HG03095 (cell line): ENCODE measurements around the gene SMG7.
A peak's percentile ranks its signal among the peaks of the same experiment; 100 is the strongest.
"Not testable (repeated sequence)": the region's sequence is repeated elsewhere in the genome, so short reads cannot be mapped to it uniquely, and the experiment has no call there.

Source experiments
- ATAC-seq: cut with Tn5 transposase; IDR thresholded peaks from one replicate; pipeline ENCODE4 v1.9.1; 2021; ENCODE audit warnings: moderate library complexity; ENCODE audit not compliant: unreplicated experiment

The SMG7 gene, protein sequence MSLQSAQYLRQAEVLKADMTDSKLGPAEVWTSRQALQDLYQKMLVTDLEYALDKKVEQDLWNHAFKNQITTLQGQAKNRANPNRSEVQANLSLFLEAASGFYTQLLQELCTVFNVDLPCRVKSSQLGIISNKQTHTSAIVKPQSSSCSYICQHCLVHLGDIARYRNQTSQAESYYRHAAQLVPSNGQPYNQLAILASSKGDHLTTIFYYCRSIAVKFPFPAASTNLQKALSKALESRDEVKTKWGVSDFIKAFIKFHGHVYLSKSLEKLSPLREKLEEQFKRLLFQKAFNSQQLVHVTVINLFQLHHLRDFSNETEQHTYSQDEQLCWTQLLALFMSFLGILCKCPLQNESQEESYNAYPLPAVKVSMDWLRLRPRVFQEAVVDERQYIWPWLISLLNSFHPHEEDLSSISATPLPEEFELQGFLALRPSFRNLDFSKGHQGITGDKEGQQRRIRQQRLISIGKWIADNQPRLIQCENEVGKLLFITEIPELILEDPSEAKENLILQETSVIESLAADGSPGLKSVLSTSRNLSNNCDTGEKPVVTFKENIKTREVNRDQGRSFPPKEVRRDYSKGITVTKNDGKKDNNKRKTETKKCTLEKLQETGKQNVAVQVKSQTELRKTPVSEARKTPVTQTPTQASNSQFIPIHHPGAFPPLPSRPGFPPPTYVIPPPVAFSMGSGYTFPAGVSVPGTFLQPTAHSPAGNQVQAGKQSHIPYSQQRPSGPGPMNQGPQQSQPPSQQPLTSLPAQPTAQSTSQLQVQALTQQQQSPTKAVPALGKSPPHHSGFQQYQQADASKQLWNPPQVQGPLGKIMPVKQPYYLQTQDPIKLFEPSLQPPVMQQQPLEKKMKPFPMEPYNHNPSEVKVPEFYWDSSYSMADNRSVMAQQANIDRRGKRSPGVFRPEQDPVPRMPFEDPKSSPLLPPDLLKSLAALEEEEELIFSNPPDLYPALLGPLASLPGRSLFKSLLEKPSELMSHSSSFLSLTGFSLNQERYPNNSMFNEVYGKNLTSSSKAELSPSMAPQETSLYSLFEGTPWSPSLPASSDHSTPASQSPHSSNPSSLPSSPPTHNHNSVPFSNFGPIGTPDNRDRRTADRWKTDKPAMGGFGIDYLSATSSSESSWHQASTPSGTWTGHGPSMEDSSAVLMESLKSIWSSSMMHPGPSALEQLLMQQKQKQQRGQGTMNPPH

DNA sequence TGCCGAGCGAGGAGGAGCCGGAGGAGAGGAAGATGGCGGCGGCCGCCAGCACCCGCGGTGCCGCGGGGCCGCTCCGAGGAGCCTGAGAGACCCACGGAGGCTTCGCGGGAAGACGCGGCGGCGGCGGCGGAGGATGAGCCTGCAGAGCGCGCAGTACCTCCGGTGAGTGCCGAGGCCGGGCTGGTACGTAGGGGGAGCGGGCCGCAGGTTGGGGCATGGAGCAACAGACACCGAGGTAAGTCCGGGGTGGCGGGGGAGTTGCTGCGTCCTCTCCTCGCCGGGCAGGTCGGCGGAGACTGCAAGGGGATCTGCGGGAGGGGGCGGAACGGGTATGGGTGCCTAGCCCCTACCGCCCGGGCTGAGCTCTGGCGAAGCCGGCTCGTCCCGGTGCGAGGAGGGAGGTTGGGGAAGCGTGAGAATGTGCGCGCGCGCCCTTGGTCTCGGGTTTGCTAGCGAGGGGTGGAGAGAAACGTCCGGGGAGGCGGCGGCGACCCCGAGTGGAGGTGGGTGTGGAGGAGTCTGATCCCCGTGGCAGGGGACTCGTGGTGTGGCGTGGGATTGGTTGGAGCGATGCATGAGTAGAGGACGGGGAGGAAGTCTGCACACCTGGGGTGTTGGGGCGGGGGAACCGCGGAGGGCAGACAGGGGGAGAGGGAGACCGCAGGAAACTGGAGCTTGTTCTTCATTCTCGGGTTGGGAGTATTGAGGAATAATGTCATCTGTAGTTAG, at the start of gene SMG7:
SMG7 (plus strand) TSS at position 12 of the 729 bp plus-strand sequence; CDS start at position 134, 122 bp downstream.
- peak; percentile 14 for ATAC-seq

DNA sequence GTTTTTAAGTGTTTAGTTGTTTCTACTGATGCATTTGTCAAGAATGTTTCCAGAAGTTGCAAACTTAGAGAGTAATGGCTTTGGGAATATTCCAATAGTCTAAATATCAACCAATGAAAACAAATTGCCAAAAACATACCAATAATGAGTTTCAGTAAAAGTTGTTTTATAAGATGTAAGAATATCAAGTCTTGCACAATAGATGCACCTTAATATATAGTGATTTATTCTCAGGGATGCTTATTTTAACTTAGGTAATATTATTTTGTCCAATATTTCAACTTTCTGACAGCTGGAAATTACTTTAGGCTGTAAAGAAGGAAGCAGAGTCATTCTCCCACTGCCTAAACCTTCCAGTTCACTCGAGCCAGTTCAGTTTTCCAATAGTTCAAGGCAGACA, 48.8 kb upstream of the SMG7 start:
- ATAC-seq = no peak

DNA sequence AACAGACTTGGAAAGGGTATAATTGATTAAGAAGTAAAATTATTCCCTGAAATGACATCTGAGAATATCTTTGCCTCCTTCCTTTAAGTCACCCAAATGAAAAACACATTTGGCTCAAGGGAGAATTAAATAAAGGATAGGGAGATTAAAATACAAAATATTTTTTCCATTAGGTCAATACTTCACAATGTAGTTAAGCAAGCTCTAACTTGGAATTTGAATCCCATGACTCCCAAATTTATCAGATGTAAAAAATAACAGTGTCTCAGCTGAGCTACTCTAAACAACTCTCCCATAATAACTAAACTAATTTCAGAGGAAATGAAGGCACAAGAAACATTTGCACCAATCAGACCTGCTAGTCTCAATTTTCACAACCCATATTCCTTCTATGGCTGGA, 47.6 kb upstream of the SMG7 start:
- no peak for ATAC-seq

DNA sequence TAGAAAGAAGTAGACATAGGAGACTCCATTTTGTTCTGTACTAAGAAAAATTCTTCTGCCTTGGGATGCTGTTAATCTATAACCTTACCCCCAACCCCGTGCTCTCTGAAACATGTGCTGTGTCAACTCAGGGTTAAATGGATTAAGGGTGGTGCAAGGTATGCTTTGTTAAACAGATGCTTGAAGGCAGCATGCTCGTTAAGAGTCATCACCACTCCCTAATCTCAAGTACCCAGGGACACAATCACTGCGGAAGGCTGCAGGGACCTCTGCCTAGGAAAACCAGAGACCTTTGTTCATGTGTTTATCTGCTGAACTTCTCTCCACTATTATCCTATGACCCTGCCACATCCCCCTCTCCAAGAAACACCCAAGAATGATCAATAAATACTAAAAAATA, 44.7 kb upstream of the SMG7 start:
- ATAC-seq = not testable (repeated sequence)

DNA sequence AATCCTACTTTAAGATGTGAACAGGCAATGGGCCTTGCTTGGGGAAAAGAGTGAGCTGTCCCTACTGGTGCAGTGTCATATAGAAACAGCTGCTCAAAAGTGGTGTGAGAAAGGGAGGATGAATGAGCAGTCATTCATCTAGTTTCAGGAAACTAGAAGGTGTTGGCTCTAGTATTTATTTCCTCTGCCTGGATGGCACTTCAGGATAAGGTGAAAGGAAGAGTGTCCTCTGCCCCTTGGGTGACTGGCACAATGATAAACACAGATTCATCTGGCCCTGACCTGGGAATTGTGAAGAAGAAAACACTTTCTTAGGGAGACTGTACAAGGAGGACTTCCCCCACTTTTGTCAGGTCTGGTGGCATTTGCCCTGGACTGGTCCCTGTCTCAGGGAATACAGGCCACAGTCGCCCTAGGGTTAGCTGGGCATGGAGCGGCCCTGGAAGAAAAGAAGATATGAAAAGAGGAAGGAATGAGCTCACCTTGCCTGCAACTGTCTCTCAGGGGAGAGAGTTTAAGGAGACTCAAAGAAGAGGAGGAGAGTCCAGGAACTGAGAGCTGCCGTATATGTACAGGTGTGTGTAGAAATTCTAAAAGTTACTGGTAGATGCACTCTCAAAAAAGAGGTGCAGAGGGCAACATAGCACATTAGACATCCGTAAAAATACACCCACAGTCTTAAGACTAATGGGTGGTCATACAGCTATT, 40.3 kb upstream of the SMG7 start:
- no peak for ATAC-seq

DNA sequence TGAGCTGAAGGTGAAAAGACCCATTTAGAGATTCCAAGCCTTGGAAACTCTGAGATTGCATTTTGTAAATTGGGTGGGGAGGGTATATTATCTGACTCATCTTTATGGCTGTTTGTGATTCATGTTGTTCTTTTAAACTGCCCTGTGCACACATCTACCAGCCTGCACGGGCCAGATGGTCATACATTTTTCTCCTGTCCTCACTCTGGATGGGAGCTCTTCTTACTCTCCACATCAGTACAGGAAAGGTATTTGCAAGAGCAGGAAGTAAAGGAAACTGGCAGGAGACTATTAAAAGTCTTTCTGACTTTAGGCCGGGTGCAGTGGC, 39.8 kb upstream of the SMG7 start:
- no peak for ATAC-seq

DNA sequence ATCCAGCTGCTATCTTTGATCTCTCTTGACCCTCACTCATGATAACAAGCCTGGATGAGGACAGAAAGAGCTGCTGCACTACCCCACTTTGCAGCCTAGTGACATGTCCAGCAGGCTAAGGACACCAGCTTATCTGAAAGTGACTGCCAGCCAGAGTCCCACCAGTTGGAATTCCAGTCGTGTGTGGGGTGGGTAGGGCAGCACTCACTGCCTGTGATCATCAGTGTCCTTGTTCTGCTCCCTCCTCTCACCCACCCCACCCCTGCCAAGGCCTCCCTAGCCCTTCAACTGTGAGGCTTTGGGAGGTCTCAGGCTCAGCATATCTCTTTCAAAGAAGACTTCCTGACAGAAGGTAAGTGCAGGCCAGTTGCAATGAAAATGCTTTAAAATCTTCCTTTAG, 38.6 kb upstream of the SMG7 start:
- no peak for ATAC-seq

DNA sequence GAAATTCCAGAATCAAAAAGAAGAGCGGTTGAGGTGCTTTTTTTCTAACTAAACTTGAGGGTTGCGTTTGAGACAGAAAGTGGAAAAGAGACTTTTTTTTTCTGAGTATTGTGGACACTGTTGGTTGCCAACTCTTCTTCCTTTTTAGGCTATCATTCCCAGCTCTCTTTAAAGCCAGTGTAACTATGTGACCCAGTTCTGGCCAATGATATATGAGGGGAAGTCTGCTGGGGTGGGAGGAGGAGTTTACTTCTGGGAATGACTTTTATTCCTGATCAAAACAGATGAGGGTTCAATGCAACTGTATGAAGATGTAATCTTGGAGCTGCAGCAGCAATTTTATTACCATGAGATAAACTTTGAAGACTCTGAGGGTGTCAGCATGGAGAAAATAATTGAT, 36.8 kb upstream of the SMG7 start:
- no peak for ATAC-seq

DNA sequence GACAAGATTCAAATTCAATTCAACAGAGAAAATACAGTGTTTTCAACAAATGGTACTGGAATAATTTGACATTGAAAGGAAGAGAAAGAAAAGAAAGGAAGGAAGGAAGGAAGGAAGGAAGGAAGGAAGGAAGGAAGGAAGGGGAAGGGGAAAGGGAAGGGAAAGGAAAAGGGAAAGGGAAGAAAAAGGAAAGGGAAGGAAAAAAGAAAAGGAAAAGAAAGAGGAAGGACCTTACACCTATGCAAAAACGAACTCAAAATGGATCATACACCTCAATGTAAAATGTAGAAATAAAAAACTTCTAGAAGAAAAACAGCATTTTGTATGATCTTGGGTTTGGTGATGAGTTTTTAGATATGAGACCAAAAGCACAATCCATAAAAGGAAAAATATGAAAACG, 34.2 kb upstream of the SMG7 start:
- no peak for ATAC-seq

DNA sequence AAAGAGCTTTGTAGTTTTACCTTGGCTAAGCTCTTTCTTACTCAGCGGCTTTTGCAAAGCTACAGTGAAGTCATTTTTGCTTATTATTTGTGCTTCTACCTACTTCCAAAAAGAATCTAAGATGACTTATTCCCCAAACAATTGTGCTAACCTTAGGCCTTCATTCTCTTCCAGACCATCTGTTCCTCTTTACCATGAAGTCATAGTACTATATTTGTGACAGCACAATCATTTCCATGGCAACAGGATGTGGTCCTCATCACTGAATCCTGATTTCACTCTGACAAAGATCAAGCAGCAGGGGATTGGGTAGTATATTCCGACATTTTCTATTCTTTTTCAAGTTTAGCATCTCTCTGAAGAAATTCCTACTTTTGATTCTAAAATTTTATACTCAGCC, 29.3 kb upstream of the SMG7 start:
- ATAC-seq = no peak

DNA sequence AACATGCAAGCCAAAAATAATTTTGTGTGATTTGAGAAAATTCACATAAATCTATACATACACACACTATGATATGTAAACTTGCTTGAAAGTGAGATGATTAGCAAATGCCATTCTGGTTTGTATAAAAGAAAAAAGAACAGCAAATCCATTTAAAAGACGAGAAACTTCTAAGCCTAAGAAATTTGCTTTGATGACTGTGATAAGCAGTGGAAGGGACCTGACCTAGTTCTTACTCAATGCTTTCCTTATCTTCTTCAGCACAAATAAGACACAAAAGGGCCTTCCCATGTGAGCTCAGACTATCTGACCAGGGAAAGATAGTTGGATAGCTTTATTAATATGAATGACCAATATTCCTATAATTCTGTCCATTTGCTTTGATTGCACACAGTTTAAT, 28.8 kb upstream of the SMG7 start:
- ATAC-seq = no peak

DNA sequence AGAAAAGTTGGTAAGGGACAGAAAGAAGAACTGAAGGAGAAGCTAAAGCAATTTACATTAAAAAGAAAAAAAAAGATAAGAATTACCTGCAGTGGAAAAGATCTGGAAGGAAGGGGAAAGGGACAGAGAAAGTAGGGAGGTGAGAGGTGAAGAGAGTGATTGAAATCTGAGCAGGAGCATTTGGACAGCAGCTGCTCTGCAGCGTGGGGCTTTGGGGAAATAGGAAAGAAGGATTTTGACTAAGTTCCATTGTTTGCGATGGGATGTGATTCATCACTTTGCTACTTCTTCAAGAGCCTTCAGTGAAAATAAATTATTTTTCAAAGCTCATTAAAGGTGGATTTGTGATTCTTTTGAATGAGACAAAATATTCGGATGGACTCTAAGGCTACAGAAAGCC, 28.1 kb upstream of the SMG7 start:
- no peak for ATAC-seq

DNA sequence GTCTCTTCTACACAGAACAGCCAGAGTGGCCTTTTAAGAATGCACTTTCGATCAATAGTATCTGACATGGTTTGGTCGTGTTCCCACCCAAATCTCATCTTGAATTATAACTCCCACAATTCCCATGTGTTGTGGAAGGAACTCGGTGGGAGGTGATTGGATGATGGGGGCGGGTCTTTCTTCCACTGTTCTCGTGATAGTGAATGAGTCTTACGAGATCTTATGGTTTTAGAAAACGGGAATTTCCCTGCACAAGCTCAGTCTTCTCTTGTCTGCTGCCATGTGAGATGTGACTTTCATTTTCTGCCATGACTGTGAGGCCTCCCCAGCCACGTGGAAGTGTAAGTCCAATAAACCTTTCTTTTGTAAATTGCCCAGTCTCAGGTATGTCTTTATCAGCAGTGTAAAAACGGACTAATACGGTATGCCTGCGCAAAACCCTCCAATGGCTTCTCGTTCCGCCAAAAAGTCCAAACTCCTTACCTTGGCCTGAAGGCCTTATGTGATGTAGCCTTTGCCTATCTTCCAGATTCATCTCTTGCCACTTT, 23.0 kb upstream of the SMG7 start:
- ATAC-seq = no peak

DNA sequence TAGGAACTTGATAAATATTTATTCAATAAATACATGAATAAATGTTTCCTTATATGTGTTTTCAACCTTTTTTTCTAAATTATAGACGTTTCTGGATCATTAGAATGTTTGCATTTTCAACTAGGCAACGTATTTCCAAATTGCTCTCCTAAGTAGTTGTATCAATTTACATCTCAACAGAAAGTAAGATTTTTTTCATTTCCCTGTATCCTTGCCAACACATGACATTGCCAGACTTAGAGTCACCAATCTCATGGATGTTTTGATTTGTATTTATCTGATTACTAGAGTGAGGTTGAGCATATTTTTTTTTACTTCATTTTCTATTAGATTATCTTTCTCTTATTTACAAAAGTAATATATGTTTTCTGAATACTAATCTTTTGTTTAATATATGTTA, 22.2 kb upstream of the SMG7 start:
- ATAC-seq = no peak

DNA sequence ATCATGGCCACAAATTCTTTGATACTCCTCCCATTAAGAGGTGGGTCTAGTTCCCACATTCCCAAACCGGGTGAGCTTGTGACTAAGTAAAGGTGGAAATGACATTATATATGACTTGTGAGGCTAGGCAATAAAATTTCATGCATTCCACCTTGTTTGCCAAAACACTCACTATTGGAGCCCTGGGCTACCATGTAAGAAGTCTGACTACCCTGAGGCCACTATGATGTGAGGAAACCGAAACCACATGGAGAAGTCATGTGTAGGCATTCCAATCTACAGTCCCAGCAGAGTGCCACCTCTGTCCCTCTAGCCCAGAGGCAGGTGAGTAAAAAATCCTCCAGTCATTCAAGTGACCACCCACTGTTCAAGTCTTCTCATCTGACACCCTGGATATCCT, 17.9 kb upstream of the SMG7 start:
- no peak for ATAC-seq

DNA sequence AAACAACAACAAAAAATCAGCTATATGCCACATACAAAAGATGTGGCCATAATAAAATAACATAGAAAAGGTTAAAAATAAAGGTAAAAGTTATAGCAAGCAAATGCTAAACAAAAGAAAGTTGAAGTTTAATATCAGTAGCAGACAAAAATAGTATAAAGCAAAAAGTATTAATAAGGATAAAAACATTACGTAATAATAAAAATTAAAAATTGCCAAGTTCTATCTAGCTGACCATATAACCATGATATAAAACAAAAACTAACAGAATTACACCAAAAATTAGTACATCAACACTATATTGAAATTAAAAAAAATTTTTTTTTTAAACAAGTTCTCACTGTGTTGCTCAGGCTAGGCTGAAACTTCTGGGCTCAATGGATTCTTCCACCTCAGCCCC, 15.5 kb upstream of the SMG7 start:
- no peak for ATAC-seq

DNA sequence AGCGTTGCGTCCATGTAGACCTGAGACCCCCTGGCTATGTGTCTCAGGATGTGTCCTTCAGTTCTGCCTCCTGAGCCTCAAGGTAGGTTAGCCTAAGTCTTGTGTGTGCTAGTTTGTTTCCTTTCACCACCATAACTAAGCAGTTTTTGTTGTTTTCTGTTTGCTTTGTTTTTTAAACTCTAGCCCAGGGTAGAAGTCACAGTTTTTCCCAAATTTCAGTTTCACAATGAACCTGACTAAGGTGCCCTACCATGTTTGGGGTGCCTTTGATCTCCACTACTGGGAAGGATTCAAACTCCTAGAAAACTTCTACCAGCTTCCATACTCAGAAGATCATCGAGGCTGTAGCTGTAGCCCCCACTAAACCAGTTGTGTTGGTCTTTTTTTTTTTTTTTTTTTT, 14.8 kb upstream of the SMG7 start:
- ATAC-seq = no peak

DNA sequence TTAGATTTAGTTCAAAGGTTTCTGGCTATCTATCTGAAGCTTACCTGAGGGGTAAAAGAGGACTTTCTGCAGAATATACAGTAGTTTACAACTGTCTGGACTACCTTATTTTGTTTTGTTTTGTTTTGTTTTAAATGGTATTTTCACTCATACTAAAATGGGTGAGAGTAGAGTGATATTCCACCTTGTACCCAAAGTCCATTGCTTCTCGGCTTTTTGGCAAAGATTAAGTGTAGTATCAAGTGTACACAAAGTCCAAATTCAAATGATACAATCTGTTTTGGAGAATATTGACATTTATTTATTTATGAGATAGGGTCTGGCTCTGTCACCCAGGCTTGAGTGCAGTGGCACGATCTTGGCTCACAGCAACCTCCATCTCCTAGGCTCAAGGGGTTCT, 11.7 kb upstream of the SMG7 start:
- no peak for ATAC-seq

DNA sequence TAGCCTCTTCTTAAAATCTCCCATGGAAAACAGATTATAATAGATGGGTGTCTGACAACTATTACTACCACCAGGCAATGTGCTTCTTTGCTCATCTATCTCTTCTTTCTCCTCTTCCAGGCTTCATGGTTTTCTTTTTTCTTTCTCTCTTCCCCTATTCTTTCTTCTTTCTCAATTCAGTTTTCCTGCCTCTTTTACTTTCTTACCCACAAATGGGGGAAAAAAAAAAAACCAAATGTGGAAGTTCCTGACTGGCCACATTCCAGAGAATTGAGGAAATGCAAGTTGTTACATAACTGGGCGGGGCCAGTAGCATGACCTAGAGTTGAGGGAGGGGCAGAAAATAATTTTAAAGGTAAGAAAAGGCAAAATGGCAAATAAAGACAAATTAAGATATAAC, 10.9 kb upstream of the SMG7 start:
- ATAC-seq = no peak

DNA sequence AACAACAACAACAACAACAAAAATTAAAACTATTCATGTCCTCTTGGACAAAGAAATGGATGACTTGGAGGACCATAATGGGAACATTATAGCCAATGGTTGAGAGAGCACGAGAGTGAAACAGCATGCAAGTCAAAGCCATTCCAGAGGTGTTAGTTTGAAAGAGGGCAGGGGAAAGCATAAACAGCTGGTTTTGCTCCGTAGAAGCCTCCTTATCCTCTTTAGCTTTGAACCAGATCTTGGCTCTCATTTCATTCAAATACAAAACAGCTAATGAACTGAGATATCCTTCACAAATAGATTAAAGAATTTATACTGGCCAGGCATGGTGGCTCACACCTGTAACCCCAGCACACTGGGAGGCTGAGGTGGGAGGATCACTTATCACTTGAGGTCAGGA, 8.7 kb upstream of the SMG7 start:
- no peak for ATAC-seq
